Measurements from ENCODE around the gene CTDSP2. TPM values are rescaled to one million over a fixed set of nuclear protein-coding genes. Genes with fewer than 3 reads are reported as not detected.

The CTDSP2 gene
- total and polyA plus RNA-seq, 5 donors: 41.7 to 116 (median 99.6) TPM

- intact Hi-C loops (cut with DNase I): loop anchor here in 2 of 4 donors (2.0 to 5.0 kb wide), 2 partner anchors 64 to 71 kb away; no protein-coding TSS in a partner anchor
- H3K4me3 ChIP-seq (ENCODE audit: low read length): no peak overlapping the region
- H3K4me1 ChIP-seq (ENCODE audit: control insufficient read depth, insufficient read depth, low read length): peaks cover 67% of the 10 kb centered on the region
- DNase-seq (no peak), ATAC-seq (no peak)
- no peaks in the 10 kb centered on the region for H3K9me3 ChIP-seq (ENCODE audit: control insufficient read depth, low read length)
- H3K27ac ChIP-seq (ENCODE audit: low read length): peak overlapping the region; percentile 39
- H3K27me3 ChIP-seq (ENCODE audit: control insufficient read depth, insufficient read depth): no peaks in the 10 kb centered on the region
- 64% methylated on average over 3 of the region's 3 CpGs for WGBS
Observed at GRCh38 chr12:57833672-57834071, 12.9 kb downstream of the CTDSP2 start.

- ATAC-seq (no peak), DNase-seq (no peak)
- Histone ChIP-seq H3K4me3 (ENCODE audit: low read length) (no peak overlapping the region), H3K27me3 (ENCODE audit: control insufficient read depth, insufficient read depth) (no peaks in the 10 kb centered on the region), H3K27ac (ENCODE audit: low read length) (peak overlapping the region; percentile 39), H3K4me1 (ENCODE audit: control insufficient read depth, insufficient read depth, low read length) (peaks cover 60% of the 10 kb centered on the region), H3K9me3 (ENCODE audit: control insufficient read depth, low read length) (no peaks in the 10 kb centered on the region)
- WGBS: 31% methylated on average over 10 of the region's 10 CpGs
- intact Hi-C loops (cut with DNase I): loop anchor here in 2 of 4 donors (2.0 to 5.0 kb wide), 2 partner anchors 64 to 72 kb away; no protein-coding TSS in a partner anchor
Observed at GRCh38 chr12:57832966-57833365, 13.6 kb downstream of the CTDSP2 start.

- no peaks in the 10 kb centered on the region for H3K9me3 ChIP-seq (ENCODE audit: control insufficient read depth, low read length)
- DNase-seq (no peak), ATAC-seq (no peak)
- no peaks in the 10 kb centered on the region for H3K27me3 ChIP-seq (ENCODE audit: control insufficient read depth, insufficient read depth)
- H3K4me3 ChIP-seq (ENCODE audit: low read length): no peak overlapping the region
- WGBS: 79% methylated on average over 2 of the region's 2 CpGs
- intact Hi-C loops (cut with DNase I): loop anchor here in 2 of 4 donors (2.0 to 5.0 kb wide), 2 partner anchors 67 to 74 kb away; no protein-coding TSS in a partner anchor
- H3K27ac ChIP-seq (ENCODE audit: low read length): no peak overlapping the region
- peaks cover 44% of the 10 kb centered on the region for H3K4me1 ChIP-seq (ENCODE audit: control insufficient read depth, insufficient read depth, low read length)
Observed at GRCh38 chr12:57830393-57830792, 16.1 kb downstream of the CTDSP2 start.

- H3K4me3 ChIP-seq (ENCODE audit: low read length): no peak overlapping the region
- no peaks in the 10 kb centered on the region for H3K27me3 ChIP-seq (ENCODE audit: control insufficient read depth, insufficient read depth)
- intact Hi-C loops (cut with DNase I): loop anchor here in 1 of 4 donors (5.0 kb wide), 1 partner anchor 78 kb away; no protein-coding TSS in a partner anchor
- peaks cover 36% of the 10 kb centered on the region for H3K4me1 ChIP-seq (ENCODE audit: control insufficient read depth, insufficient read depth, low read length)
- no peak overlapping the region for H3K27ac ChIP-seq (ENCODE audit: low read length)
- no peaks in the 10 kb centered on the region for H3K9me3 ChIP-seq (ENCODE audit: control insufficient read depth, low read length)
- WGBS: 55% methylated on average over 10 of the region's 10 CpGs
- DNase-seq: no peak
- ATAC-seq: no peak
Observed at GRCh38 chr12:57829025-57829777, 17.3 kb downstream of the CTDSP2 start.

- no peak for ATAC-seq
- Histone ChIP-seq H3K27me3 (ENCODE audit: control insufficient read depth, insufficient read depth) (no peaks in the 10 kb centered on the region), H3K4me3 (ENCODE audit: low read length) (no peak overlapping the region), H3K27ac (ENCODE audit: low read length) (no peak overlapping the region), H3K4me1 (ENCODE audit: control insufficient read depth, insufficient read depth, low read length) (peaks cover 27% of the 10 kb centered on the region), H3K9me3 (ENCODE audit: control insufficient read depth, low read length) (no peaks in the 10 kb centered on the region)
- intact Hi-C loops (cut with DNase I): loop anchor here in 1 of 4 donors (5.0 kb wide), 1 partner anchor 80 kb away; no protein-coding TSS in a partner anchor
- no peak for DNase-seq
- 83% methylated on average over 1 of the region's 1 CpG for WGBS
Observed at GRCh38 chr12:57826966-57827365, 19.6 kb downstream of the CTDSP2 start.

- ATAC-seq (no peak), DNase-seq (peak in 1 of 3 donors; percentile 27)
- H3K4me3 ChIP-seq (ENCODE audit: low read length): no peak overlapping the region
- WGBS: 72% methylated on average over 2 of the region's 2 CpGs
- intact Hi-C loops (cut with DNase I): loop anchor here in 1 of 4 donors (5.0 kb wide), 1 partner anchor 81 kb away; no protein-coding TSS in a partner anchor
- peaks cover 21% of the 10 kb centered on the region for H3K4me1 ChIP-seq (ENCODE audit: control insufficient read depth, insufficient read depth, low read length)
- no peaks in the 10 kb centered on the region for H3K9me3 ChIP-seq (ENCODE audit: control insufficient read depth, low read length)
- no peak overlapping the region for H3K27ac ChIP-seq (ENCODE audit: low read length)
- H3K27me3 ChIP-seq (ENCODE audit: control insufficient read depth, insufficient read depth): no peaks in the 10 kb centered on the region
Observed at GRCh38 chr12:57826400-57826799, 20.1 kb downstream of the CTDSP2 start.

GRCh38 chr12:57825451-57825850 is 21.1 kb downstream of the CTDSP2 start:
- intact Hi-C loops (cut with DNase I): loop anchor here in 1 of 4 donors (5.0 kb wide), 1 partner anchor 82 kb away; no protein-coding TSS in a partner anchor
- DNase-seq: no peak
- Histone ChIP-seq H3K4me3 (ENCODE audit: low read length) (no peak overlapping the region), H3K4me1 (ENCODE audit: control insufficient read depth, insufficient read depth, low read length) (peaks cover 19% of the 10 kb centered on the region), H3K27ac (ENCODE audit: low read length) (no peak overlapping the region), H3K9me3 (ENCODE audit: control insufficient read depth, low read length) (no peaks in the 10 kb centered on the region), H3K27me3 (ENCODE audit: control insufficient read depth, insufficient read depth) (no peaks in the 10 kb centered on the region)
- 92% methylated on average over 2 of the region's 2 CpGs for WGBS
- ATAC-seq: no peak

GRCh38 chr12:57823908-57824640 is 22.5 kb downstream of the CTDSP2 start:
- intact Hi-C loops (cut with DNase I): no loop called here
- Histone ChIP-seq H3K9me3 (ENCODE audit: control insufficient read depth, low read length) (no peaks in the 10 kb centered on the region), H3K27me3 (ENCODE audit: control insufficient read depth, insufficient read depth) (no peaks in the 10 kb centered on the region), H3K27ac (ENCODE audit: low read length) (no peak overlapping the region), H3K4me3 (ENCODE audit: low read length) (no peak overlapping the region), H3K4me1 (ENCODE audit: control insufficient read depth, insufficient read depth, low read length) (peaks cover 13% of the 10 kb centered on the region)
- WGBS: 90% methylated on average over 18 of the region's 18 CpGs
- no peak for ATAC-seq
- DNase-seq: no peak

- no peaks in the 10 kb centered on the region for H3K9me3 ChIP-seq (ENCODE audit: control insufficient read depth, low read length)
- DNase-seq (no peak), ATAC-seq (no peak)
- 71% methylated on average over 17 of the region's 17 CpGs for WGBS
- intact Hi-C loops (cut with DNase I): no loop called here
- no peaks in the 10 kb centered on the region for H3K27me3 ChIP-seq (ENCODE audit: control insufficient read depth, insufficient read depth)
- peaks cover 14% of the 10 kb centered on the region for H3K4me1 ChIP-seq (ENCODE audit: control insufficient read depth, insufficient read depth, low read length)
- peak overlapping the region; percentile 50 for H3K27ac ChIP-seq (ENCODE audit: low read length)
- H3K4me3 ChIP-seq (ENCODE audit: low read length): no peak overlapping the region
Observed at GRCh38 chr12:57823131-57823907, 23.2 kb downstream of the CTDSP2 start.

- Histone ChIP-seq H3K27ac (ENCODE audit: low read length) (peak overlapping the region; percentile 50), H3K9me3 (ENCODE audit: control insufficient read depth, low read length) (no peaks in the 10 kb centered on the region), H3K4me3 (ENCODE audit: low read length) (no peak overlapping the region), H3K27me3 (ENCODE audit: control insufficient read depth, insufficient read depth) (no peaks in the 10 kb centered on the region), H3K4me1 (ENCODE audit: control insufficient read depth, insufficient read depth, low read length) (peaks cover 18% of the 10 kb centered on the region)
- intact Hi-C loops (cut with DNase I): no loop called here
- WGBS: 70% methylated on average over 10 of the region's 10 CpGs
- no peak for DNase-seq
- peak in 1 of 2 donors; percentile 75 for ATAC-seq
Observed at GRCh38 chr12:57822392-57823130, 24.0 kb downstream of the CTDSP2 start.
